GM23248 (cell line): ENCODE measurements around the gene ARHGAP8.

Experiments
- EZH2 ChIP-seq: fragments of 200-600 bp; sonication (generic); IDR thresholded peaks from 2 replicates; pipeline ENCODE4 v1.6.1; 2018; ENCODE audit warnings: antibody characterized with exemption, mild to moderate bottlenecking; ENCODE audit not compliant: insufficient read depth, poor library complexity, severe bottlenecking
- EZH2phosphoT487 ChIP-seq: fragments of 200-600 bp; sonication (generic); IDR thresholded peaks from 2 replicates; pipeline ENCODE4 v1.6.1; 2018; ENCODE audit warnings: antibody characterized with exemption, moderate library complexity, mild to moderate bottlenecking, low read depth; ENCODE audit not compliant: insufficient read depth

GRCh38 chr22:44906248-44906936 is 154.0 kb downstream of the ARHGAP8 start:
- no peak for TF ChIP-seq EZH2phosphoT487
- TF ChIP-seq EZH2 = no peak
